HS-5 (cell line): ENCODE results near the gene DES.
A peak's percentile ranks its signal among the peaks of the same experiment; 100 is the strongest.
"Not testable (repeated sequence)": the region's sequence is repeated elsewhere in the genome, so short reads cannot be mapped to it uniquely, and the experiment has no call there.

Source experiments
- DNase-seq: peaks from one replicate; pipeline ENCODE4 v3.0.0-alpha.2; 2012; ENCODE audit warnings: low read depth

Gene DES

DNA sequence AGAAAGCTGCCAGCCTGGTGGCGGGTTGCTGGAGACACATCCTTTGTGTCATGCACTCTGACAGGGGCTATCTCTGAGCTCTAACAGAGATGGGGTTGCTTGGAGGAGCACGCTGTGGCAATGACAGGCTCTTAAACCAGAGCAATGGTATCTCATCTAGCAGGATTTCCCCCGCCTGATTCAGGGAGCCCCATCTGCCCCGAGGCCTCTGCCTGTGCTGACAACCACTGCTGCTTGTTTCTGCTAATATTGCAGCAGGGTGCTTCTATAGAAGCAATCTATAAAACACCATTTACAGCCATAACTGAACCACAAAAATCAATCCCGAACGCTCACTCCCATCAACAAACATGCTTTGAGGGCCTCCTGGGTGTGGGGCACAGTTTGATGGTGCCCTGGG lies 17.6 kb upstream of the DES start:
- no peak for DNase-seq

DNA sequence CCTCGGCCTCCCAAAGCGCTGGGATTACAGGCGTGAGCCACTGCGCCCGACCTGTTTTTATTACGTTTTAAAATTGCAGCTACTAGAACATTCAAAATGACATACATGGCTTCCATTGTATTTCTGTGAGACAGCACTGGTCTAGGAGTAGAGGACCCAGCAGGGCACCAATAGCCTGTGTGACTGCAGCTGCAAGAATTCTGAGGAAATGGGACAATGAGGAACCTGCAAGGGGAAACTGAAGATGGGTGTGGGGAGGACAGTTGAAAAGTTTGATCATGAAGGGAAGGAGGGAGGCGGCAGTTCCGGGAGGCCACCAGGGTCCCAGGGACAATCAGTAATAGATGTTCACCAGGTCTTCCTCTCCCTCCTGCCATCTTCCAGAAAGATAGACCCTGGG lies 16.6 kb upstream of the DES start:
- no peak for DNase-seq

DNA sequence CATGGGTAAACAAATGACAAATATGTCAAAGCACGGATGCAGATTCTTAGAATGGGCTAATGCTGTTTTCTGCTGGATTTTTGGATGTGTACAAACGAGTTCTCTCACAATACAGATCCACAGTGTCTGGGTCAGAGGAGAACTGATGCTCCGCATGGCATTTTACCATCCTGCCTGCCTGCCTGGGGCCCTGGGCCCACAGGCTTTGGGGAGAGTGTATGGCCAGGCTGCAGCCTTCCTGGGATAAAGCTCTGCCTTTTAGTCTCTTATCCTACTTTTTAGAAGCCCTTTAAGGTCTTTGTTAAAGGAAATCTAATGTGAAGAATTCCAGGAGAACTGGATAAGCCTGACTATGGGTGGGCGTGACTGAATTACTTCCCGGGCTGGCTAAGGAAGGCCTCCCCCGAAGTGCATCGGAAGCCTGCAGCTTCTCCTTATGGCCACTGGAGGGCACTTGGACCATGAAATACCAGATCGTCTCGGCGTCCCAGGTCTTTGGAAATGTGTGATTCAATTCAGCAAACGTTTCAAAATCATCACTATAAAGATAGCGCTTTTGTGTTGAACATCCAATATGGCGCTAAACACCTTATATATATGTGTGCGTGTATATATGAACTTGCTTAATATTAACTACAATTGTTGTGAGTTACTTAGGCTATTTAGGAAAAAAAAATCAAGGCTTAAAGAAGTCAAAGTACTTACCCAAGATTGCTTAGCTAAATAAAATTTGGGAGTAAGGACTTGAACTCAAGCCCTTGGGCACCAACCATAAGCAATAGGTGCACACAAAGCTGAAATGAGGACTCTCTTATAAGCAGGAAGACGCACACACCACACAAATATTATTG lies 15.3 kb upstream of the DES start:
- DNase-seq: peak; percentile 76

DNA sequence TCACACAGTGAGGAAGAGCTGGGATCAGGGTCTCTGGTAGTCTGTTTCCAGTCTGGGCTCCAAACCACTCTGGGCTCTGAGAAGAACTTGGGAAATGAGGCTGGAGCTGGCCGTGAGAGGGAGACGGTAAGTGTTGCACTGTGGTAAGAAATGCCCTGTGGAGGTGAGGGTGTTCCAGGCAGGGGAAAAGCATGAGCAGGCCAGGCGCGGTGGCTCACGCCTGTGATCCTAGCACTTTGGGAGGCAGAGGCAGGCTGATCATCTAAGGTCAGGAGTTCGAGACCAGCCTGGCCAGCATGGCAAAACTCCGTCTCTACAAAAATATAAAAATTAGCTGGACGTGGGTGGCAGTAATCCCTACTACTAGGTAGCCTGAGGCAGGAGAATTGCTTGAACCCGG lies 14.3 kb upstream of the DES start:
- no peak for DNase-seq

GRCh38 chr2:219404291-219404910 lies 13.8 kb upstream of the DES start:
- no peak for DNase-seq

DNA sequence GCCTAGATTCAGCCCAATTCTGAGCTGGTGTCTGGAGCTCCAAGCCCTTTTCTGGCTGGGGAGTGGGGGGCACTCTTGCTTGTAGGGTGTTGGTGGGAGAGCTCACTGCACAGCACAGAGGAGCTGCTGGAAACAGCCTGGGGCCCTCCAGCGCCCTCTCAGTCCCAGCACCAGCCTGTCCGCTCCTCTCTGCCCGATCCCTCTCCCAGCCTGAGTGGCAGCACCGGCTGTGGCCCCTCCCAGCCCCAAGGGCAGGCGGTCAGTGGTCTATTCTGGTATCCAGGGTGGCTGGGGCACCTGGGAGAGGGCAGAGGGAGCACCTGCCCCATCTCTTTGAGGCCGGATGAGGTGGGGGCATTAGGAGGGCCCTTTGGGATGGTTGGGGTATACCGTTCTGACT lies 13.2 kb upstream of the DES start:
- DNase-seq: no peak

- DNase-seq: no peak
These were observed 12.7 kb upstream of the DES start for GRCh38 chr2:219405451-219405850.

DNA sequence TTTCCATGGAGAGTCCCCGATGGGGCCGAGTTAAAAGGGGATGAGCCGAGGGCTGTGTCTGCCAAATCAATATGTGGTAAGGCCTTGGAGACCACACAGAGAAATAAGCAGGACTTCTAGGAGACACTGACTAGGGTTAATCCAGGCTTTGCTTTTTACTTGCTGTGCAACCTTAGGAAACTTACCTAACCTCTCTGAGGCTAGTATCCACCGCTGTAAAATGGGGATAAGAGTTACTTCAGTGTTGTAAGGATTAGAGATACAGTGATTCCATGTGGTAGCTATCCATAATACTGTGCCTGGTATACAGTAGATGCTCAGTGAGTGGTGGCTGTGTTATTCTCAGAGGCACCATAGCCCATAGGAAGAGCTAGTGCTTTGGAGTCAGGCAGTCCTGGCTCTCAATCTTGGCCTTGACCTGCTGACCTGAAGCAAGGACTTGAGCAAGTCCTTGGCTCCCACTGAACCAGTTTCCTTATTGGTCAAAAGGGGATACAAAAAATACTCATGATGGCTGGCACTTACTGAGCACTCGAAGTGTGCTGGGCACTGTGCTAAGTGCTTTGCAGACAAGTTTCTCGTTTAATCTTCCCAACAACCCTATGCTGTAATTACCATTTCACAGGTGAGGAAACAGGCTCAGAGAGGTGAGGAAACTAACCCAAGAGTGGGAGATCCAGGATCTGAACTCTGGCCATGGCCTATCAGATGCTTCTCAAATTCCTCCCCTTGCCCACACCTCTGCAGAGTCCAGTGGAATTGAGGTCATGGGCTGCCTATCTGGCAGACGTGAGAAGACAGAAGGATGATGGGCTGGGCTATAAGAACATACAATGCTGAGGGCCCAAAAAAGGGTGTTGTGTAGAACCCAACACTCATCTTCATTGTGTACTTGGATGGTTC lies 12.0 kb upstream of the DES start:
- no peak for DNase-seq

- peak; percentile 96 for DNase-seq
These were observed 11.3 kb upstream of the DES start for GRCh38 chr2:219406861-219407230.

GRCh38 chr2:219407343-219407742 lies 10.8 kb upstream of the DES start:
- not testable (repeated sequence) for DNase-seq

GRCh38 chr2:219408204-219408603 lies 10.0 kb upstream of the DES start:
- no peak for DNase-seq

- DNase-seq: no peak
These were observed 9.5 kb upstream of the DES start for GRCh38 chr2:219408631-219409030.

DNA sequence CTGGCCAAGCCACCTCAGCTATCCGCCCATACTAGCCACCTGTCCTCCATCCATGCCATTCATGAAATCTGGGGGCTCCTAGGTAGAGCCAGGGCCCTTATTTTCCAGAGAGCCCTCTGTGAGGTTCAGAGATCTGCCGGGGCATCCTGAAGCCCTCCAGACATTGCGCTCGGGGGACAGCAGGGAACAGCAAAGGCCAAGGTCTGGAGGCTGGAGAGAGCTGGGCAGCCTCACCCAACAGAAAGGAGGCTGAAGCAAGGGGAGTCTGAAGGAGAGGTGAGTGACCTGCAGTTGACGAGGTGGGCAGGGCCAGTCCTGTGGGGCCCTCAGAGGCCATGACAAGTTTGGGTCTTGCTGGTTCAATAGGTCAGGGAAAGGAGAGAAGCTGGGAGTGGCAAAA lies 8.6 kb upstream of the DES start:
- no peak for DNase-seq

DNA sequence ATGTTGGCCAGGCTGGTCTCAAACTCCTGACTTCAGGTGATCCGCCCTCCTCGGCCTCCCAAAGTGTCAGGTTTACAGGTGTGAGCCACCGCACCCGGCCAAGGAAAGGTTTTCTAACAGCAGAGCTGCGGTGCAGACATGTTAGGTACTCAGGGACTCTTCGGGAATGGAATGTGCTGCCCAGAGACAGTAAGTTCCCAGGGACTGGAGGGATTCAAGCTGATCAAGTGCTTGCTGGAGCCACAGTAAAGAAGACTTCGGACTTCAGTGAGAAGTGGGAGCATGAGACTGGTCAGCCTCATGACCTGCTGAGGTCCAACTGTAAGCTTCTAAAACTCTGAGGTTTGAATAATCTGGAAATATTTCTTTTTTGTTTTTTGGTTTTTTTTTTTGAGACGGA lies 7.8 kb upstream of the DES start:
- no peak for DNase-seq

GRCh38 chr2:219414857-219415256 lies 3.3 kb upstream of the DES start:
- no peak for DNase-seq

DNA sequence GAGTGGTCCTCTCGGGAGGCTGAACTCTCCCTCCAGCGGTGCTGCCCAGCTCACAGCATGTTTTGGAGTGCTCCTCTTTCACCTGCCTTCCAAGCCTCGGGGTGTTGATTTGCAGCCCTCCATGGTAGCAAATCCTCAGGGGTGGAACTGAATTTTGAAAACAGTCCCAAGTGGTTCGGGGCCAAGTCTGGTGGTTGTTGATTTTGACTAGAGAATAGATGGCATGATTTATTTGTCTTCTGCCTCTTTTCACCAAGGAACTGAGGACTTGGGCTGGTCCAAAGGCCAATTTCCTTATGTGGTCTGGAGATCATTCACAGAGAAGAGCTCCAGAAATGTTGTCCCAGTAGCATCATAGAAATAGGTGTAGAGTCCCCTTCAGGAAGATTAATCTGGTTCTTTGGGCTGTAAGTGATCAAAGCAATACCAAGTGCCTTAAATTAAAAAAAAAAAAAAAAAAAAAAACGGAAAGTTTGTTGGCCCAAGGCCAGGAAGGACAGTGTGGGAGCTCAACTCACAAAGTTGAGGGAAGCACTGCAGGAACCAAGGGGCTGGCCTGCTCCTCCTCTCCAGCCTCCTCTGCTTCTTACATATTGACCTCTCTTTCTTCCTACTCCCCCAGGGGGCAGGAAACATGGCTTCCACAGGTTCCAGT lies 2.5 kb upstream of the DES start:
- no peak for DNase-seq

DNA sequence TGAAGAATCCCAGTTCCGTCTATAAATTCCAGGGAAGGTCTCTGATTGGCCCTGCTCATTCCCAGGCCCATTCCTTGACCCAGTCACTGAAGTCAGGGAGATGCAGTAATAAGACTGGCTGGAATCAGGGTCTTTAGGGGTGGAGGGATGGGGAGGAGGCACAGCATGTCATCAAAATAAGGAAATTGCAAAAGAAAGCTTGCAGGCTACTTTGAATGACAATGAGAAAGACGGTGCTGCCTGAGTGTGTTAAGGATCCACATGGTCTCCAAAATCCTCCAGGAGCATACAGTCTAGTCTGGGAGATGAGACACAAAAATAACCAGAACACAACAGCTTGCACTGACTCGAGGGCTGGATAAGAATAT lies 2.0 kb upstream of the DES start:
- DNase-seq: no peak

DNA sequence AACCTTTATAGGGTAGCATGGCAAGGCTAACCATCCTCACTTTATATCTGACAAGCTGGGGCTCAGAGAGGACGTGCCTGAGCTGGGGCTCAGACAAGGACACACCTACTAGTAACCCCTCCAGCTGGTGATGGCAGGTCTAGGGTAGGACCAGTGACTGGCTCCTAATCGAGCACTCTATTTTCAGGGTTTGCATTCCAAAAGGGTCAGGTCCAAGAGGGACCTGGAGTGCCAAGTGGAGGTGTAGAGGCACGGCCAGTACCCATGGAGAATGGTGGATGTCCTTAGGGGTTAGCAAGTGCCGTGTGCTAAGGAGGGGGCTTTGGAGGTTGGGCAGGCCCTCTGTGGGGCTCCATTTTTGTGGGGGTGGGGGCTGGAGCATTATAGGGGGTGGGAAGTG lies 1.2 kb upstream of the DES start:
- no peak for DNase-seq

DNA sequence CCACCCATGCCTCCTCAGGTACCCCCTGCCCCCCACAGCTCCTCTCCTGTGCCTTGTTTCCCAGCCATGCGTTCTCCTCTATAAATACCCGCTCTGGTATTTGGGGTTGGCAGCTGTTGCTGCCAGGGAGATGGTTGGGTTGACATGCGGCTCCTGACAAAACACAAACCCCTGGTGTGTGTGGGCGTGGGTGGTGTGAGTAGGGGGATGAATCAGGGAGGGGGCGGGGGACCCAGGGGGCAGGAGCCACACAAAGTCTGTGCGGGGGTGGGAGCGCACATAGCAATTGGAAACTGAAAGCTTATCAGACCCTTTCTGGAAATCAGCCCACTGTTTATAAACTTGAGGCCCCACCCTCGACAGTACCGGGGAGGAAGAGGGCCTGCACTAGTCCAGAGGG lies 803 bp upstream of the DES start:
- DNase-seq: no peak

DNA sequence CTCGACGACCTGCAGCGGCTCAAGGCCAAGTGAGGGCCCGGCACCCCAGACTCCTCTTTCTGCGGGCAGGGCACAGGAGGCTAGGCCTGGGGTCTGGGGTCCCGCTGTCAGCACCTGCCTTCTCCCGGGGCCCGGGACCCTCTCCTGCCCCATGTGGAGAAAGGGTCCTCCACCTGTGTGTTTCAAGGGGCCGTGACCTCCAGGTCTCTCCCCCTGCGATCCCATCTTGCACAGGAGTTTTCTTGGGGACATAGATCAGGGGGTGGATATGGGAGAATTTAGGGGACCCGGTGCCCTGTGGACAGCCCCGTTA lies 791 bp downstream of the DES start:
- DNase-seq: no peak

- DNase-seq: no peak
These were observed 1.4 kb downstream of the DES start for GRCh38 chr2:219419331-219420197.

- no peak for DNase-seq
These were observed 2.5 kb downstream of the DES start for GRCh38 chr2:219420687-219421086.
